GM21723 (cell line): ENCODE data around the gene SLC44A3.
"Not testable (repeated sequence)": the region's sequence is repeated elsewhere in the genome, so short reads cannot be mapped to it uniquely, and the experiment has no call there.

Experiments
- ATAC-seq: cut with Tn5 transposase; IDR thresholded peaks from one replicate; pipeline ENCODE4 v1.9.1; 2021; ENCODE audit warnings: mild to moderate bottlenecking, moderate library complexity; ENCODE audit not compliant: unreplicated experiment

Gene SLC44A3

GRCh38 chr1:94832446-94832845, 12.3 kb downstream of the SLC44A3 start:
- ATAC-seq: no peak

GRCh38 chr1:94832931-94833585, 12.9 kb downstream of the SLC44A3 start:
- no peak for ATAC-seq

GRCh38 chr1:94836891-94837290, 16.7 kb downstream of the SLC44A3 start:
- no peak for ATAC-seq

DNA sequence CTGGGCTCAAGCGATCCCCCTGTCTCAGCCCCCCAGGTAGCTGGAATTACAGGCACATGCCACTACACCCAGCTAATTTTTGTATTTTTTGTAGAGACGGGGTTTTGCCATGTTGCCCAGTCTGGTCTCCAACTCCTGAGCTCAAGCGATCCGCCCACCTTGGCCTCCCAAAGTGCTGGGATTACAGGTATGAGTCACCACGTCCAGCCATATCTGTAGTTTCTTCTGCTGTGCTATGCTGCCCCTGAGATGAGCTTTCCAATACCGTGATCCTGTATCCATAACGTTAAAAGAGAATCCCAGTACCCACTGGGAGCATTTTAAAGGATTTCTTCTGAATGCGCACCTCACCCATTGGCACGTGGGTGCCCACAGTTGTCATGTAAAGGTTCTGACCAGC, 20.2 kb downstream of the SLC44A3 start:
- ATAC-seq: not testable (repeated sequence)

DNA sequence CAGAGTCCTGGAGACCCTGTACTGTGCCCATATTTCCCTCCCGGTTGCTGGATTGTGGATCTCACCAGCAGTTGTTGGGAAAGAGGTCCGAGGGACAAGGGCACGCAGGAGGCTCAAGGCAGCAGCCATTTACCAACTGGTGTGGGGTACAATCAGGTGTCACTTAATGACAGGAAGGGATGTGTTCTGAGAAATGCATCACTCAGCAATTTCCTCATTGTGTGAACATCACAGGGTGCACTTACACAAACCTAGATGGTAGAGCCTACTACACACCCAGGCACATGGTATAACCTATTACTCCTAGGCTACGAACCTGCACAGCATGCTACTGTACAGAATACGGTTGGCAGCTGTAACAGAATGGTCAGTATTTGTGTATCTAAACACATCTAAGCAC, 20.7 kb downstream of the SLC44A3 start:
- ATAC-seq: no peak

DNA sequence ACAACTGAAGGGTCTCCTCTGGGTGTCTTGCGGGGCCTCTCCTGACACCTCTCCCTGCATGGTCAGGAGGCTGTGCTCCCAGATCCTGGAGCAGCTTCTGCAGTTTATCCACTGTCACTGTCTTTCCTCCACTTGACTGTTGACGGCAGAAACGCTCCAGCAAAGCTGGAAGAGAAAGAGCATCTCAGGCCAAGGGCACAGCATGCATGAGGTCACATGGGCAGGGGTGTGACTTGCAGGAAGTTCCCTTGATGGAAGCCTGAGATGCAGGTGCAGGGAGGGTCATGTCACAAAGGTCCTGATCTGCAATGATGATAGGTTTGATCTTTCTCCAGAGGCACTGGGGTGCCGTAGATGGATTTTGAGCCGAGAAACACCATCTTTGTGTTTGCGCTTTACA, 23.3 kb downstream of the SLC44A3 start:
- ATAC-seq: no peak

DNA sequence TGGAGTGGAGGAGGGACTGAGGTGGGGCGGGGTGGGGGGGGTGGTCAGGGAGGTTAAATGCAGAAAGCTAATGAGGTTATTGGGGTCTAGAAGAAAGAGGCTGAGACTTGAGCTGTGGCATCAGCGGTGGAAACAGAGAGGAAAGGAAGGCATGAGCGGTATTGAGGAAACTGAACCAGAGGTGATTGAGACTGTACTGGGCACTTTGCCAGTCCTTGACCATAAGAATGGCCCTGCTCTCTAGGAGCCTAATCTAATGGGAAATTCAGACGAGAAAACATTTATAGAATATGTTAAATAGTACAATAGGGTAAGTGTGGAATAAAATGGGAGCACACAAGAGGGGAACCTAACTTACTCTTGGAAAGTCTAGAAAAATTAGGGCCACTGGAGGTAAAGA, 23.7 kb downstream of the SLC44A3 start:
- no peak for ATAC-seq

- ATAC-seq: no peak
Observed at GRCh38 chr1:94846308-94846707, 26.2 kb downstream of the SLC44A3 start.

DNA sequence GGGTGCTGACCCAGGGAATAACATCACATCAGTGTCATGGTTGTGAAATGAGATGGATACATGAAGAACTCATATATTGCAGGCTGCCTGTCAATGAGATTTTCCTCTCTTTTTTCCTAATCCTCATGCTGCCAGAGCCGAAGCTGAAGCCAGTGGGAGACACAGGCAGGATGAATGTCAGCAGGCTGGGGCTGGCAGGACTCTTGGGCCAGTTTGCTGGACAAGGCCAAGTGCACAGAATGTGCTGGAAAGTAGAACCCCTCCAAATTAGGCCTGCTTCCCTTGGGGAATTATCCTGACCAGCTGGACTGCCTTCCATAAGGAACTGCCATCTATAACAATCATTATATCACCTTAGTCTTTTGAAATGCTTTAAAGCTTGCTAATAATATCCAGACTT, 31.4 kb downstream of the SLC44A3 start:
- ATAC-seq: no peak

GRCh38 chr1:94852788-94853187, 32.6 kb downstream of the SLC44A3 start:
- no peak for ATAC-seq

GRCh38 chr1:94854458-94855306, 34.5 kb downstream of the SLC44A3 start:
- ATAC-seq: peak; percentile 99

DNA sequence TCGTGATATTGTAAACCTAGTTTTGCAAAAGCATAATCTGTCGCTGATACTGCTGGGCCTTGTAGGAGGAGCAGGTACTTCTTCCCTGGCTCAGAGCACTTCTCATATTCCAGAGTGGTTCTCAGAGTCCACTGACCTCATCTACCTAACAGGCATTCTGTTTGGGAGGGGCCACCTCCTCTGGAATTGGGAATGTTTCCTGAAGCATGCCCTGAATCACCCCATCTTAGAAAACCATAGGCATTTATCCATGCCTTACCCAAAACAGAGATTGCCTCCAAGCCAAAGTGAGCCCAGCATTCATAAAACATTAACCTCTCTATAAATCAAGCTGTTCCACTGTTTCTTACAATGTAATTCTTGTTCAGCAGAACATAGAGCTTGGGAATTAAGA, 35.1 kb downstream of the SLC44A3 start:
- ATAC-seq: no peak

- no peak for ATAC-seq
Observed at GRCh38 chr1:94856004-94856403, 35.8 kb downstream of the SLC44A3 start.

GRCh38 chr1:94856868-94857267, 36.7 kb downstream of the SLC44A3 start:
- ATAC-seq: no peak

- no peak for ATAC-seq
Observed at GRCh38 chr1:94858276-94858675, 38.1 kb downstream of the SLC44A3 start.

GRCh38 chr1:94859174-94859573, 39.0 kb downstream of the SLC44A3 start:
- ATAC-seq: no peak

DNA sequence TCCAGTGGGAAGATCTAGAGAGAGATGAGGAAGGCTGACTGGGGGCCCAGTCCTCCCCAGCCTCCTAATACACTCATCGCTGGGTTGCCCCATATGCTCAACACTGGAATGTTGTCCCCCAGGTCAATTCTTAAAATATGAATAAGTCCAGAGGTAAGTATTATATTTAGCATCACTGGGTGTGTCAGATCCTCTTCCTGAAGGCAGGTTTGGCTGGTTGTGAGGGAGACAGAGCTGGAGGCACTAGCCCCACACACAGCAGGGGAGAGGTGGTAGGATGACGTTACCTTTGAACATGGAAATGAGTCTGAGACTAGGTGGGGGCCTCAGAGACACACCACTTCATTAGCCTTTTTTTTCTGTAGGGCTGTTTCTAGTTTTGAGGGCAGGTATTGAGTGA, 42.6 kb downstream of the SLC44A3 start:
- no peak for ATAC-seq

- no peak for ATAC-seq
Observed at GRCh38 chr1:94863297-94863911, 43.2 kb downstream of the SLC44A3 start.

GRCh38 chr1:94863919-94864318, 43.8 kb downstream of the SLC44A3 start:
- ATAC-seq: no peak

GRCh38 chr1:94864821-94865220, 44.7 kb downstream of the SLC44A3 start:
- no peak for ATAC-seq

DNA sequence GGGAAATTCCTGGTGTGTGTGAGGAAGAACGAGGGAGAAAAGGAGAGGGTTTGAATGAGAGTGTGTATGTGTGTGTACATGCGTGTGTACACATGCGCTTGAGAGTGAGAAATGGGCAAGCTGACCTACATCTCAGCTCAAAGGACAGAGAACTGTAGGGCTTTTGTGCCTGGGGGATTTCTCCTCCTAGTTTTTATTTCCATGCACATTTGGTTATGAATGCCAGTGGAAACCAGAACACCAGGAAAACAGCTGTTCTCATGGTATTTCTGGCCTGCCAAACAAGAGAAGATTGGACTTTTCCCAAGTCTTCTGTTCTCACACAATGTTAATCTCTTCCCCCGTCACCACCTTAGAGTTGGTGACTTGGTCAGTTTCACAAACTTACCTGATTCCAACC, 45.2 kb downstream of the SLC44A3 start:
- ATAC-seq: no peak
